HG03045 (cell line): Measurements from ENCODE around the gene CCND3.

ENCODE experiments used
- ATAC-seq: cut with Tn5 transposase; IDR thresholded peaks from one replicate; pipeline ENCODE4 v1.9.1; 2021; ENCODE audit warnings: mild to moderate bottlenecking, moderate library complexity; ENCODE audit not compliant: unreplicated experiment

CCND3 gene

GRCh38 chr6:41927253-41927652 is 14.4 kb downstream of the CCND3 start:
- no peak for ATAC-seq

- no peak for ATAC-seq
These were observed 19.5 kb downstream of the CCND3 start for GRCh38 chr6:41922154-41922553.

GRCh38 chr6:41921712-41921998 is 20.0 kb downstream of the CCND3 start:
- no peak for ATAC-seq

- peak; percentile 93 for ATAC-seq
These were observed 20.5 kb downstream of the CCND3 start, which contains the start of the genes BYSL and MED20 for GRCh38 chr6:41920921-41921711. BYSL (plus strand) TSS chr6:41921499; CDS start chr6:41921563, 64 bp downstream. MED20 (minus strand) TSS chr6:41921139; CDS start chr6:41921018, 121 bp downstream.

- no peak for ATAC-seq
These were observed 24.1 kb downstream of the CCND3 start for GRCh38 chr6:41917528-41917927.

- no peak for ATAC-seq
These were observed 26.6 kb downstream of the CCND3 start for GRCh38 chr6:41914869-41915530.

- ATAC-seq, result no peak
These were observed 27.3 kb downstream of the CCND3 start for GRCh38 chr6:41914343-41914742.

GRCh38 chr6:41909727-41910126 is 31.9 kb downstream of the CCND3 start:
- no peak for ATAC-seq

- no peak for ATAC-seq
These were observed 39.6 kb downstream of the CCND3 start for GRCh38 chr6:41901882-41902519.

GRCh38 chr6:41900861-41901260 is 40.7 kb downstream of the CCND3 start:
- no peak for ATAC-seq

- ATAC-seq, result no peak
These were observed 45.3 kb downstream of the CCND3 start for GRCh38 chr6:41896281-41896680.

GRCh38 chr6:41895300-41896233 is 46.0 kb downstream of the CCND3 start, which contains the start of gene USP49:
USP49 (minus strand) TSS chr6:41895375; CDS start chr6:41806983, 88,392 bp downstream.
- peak; percentile 82 for ATAC-seq

- ATAC-seq, result peak; percentile 30
These were observed 47.0 kb downstream of the CCND3 start for GRCh38 chr6:41894366-41895299.

GRCh38 chr6:41892921-41893564 is 48.6 kb downstream of the CCND3 start:
- no peak for ATAC-seq

GRCh38 chr6:41887331-41887751 is 54.3 kb downstream of the CCND3 start:
- no peak for ATAC-seq

GRCh38 chr6:41885930-41886329 is 55.7 kb downstream of the CCND3 start:
- ATAC-seq, result no peak

- ATAC-seq, result no peak
These were observed 56.7 kb downstream of the CCND3 start for GRCh38 chr6:41884957-41885356.
